HG03439 (cell line): Measurements from ENCODE around the gene FOXN3.
A peak's percentile ranks its signal among the peaks of the same experiment; 100 is the strongest.

Experiments used
- ATAC-seq: cut with Tn5 transposase; IDR thresholded peaks from one replicate; pipeline ENCODE4 v1.9.1; 2021; ENCODE audit warnings: mild to moderate bottlenecking, moderate library complexity; ENCODE audit not compliant: unreplicated experiment

FOXN3 gene

GRCh38 chr14:89365061-89365801, 51.8 kb downstream of the FOXN3 start:
- ATAC-seq = peak; percentile 87

- ATAC-seq = no peak
These were observed 52.7 kb downstream of the FOXN3 start for GRCh38 chr14:89364316-89364715.

GRCh38 chr14:89360277-89360676, 56.8 kb downstream of the FOXN3 start:
- no peak for ATAC-seq

- ATAC-seq = no peak
These were observed 57.4 kb downstream of the FOXN3 start for GRCh38 chr14:89359477-89360222.

- no peak for ATAC-seq
These were observed 59.3 kb downstream of the FOXN3 start for GRCh38 chr14:89357655-89358297.

GRCh38 chr14:89356927-89357326, 60.1 kb downstream of the FOXN3 start:
- ATAC-seq = no peak

- ATAC-seq = no peak
These were observed 60.5 kb downstream of the FOXN3 start for GRCh38 chr14:89356496-89356895.

- no peak for ATAC-seq
These were observed 63.3 kb downstream of the FOXN3 start for GRCh38 chr14:89353766-89354113.

GRCh38 chr14:89352976-89353765, 63.9 kb downstream of the FOXN3 start:
- no peak for ATAC-seq

GRCh38 chr14:89351516-89352404, 65.3 kb downstream of the FOXN3 start:
- ATAC-seq = peak; percentile 51

- no peak for ATAC-seq
These were observed 65.9 kb downstream of the FOXN3 start for GRCh38 chr14:89351221-89351515.

- no peak for ATAC-seq
These were observed 66.9 kb downstream of the FOXN3 start for GRCh38 chr14:89350152-89350551.

GRCh38 chr14:89349171-89350008, 67.6 kb downstream of the FOXN3 start:
- no peak for ATAC-seq

- ATAC-seq = no peak
These were observed 68.3 kb downstream of the FOXN3 start for GRCh38 chr14:89348722-89349121.

- no peak for ATAC-seq
These were observed 69.1 kb downstream of the FOXN3 start for GRCh38 chr14:89347885-89348284.

GRCh38 chr14:89344920-89345254, 72.1 kb downstream of the FOXN3 start:
- ATAC-seq = no peak

GRCh38 chr14:89343356-89343755, 73.7 kb downstream of the FOXN3 start:
- ATAC-seq = no peak

- peak; percentile 44 for ATAC-seq
These were observed 75.0 kb downstream of the FOXN3 start for GRCh38 chr14:89342049-89342448.
